B cell (primary cell): Measurements from ENCODE around the gene SLC16A10. TPM values are rescaled to one million over a fixed set of nuclear protein-coding genes. Genes with fewer than 3 reads are reported as not detected.

Experiments
- ATAC-seq: fragments of 200-7000 bp; cut with Tn5 transposase; one replicate; pipeline ENCODE4 v1.10.0; 2021; ENCODE audit warnings: low read depth, mild to moderate bottlenecking, moderate number of reproducible peaks, moderate library complexity
- CTCF ChIA-PET: fragments of 350-600 bp; sonication (Branson Sonifier 250); formaldehyde crosslinking; loops from one replicate; lab custom pipeline; 2021; ENCODE audit warnings: antibody characterized with exemption, inconsistent platforms; lab: Charles Lee
- POLR2A ChIA-PET: fragments of 350-600 bp; sonication (Branson Sonifier 250); formaldehyde crosslinking; loops from one replicate; lab custom pipeline; 2021; ENCODE audit warnings: antibody characterized with exemption; lab: Charles Lee
- DNase-seq: peaks from one replicate; pipeline ENCODE4 v3.0.0; 2013
- H2AFZ ChIP-seq: 2 replicates; pipeline ENCODE4 v1.6.1; 2012; ENCODE audit warnings: mild to moderate bottlenecking, low read depth, low read length; ENCODE audit not compliant: insufficient read depth, poor library complexity, severe bottlenecking
- H3K27ac ChIP-seq, 2 donors: 1 replicate in 1 of 2; 2 replicates in 1 of 2; pipeline ENCODE4 v1.5.1; 2012 to 2013; ENCODE audit warnings: low read length in 2 of 2, mild to moderate bottlenecking in 2 of 2, moderate library complexity in 1 of 2
- H3K27me3 ChIP-seq, 4 experiments: fragments of 200-600 bp in 1 of 4; sonication (generic) in 1 of 4; replicated peaks in 1 of 4; 1 replicate in 2 of 4; 2 replicates in 2 of 4; pipeline versions ENCODE4 v1.6.1 to v1.7.0; 2013 to 2016; ENCODE audit warnings: low read length in 3 of 4, mild to moderate bottlenecking in 2 of 4, mixed read lengths in 1 of 4, moderate library complexity in 1 of 4; ENCODE audit not compliant: insufficient read depth in 4 of 4, control insufficient read depth in 3 of 4; ENCODE audit errors: control extremely low read depth in 1 of 4
- H3K36me3 ChIP-seq, 2 experiments: replicated peaks in 1 of 2; 1 replicate in 1 of 2; 2 replicates in 1 of 2; pipeline versions ENCODE4 v1.6.1 to v1.7.1; 2013; ENCODE audit warnings: low read length in 1 of 2; ENCODE audit not compliant: insufficient read depth in 2 of 2, control insufficient read depth in 1 of 2; ENCODE audit errors: control extremely low read depth in 1 of 2, extremely low read depth in 1 of 2
- H3K4me1 ChIP-seq, 2 donors: fragments of 200-600 bp in 1 of 2; sonication (generic) in 1 of 2; 1 replicate in 1 of 2; 2 replicates in 1 of 2; pipeline versions ENCODE4 v1.5.1 to v1.6.1; 2013 to 2017; ENCODE audit warnings: low read length in 2 of 2; ENCODE audit not compliant: control insufficient read depth in 2 of 2, insufficient read depth in 2 of 2
- H3K4me2 ChIP-seq: replicated peaks from 2 replicates; pipeline ENCODE3; 2012; ENCODE audit warnings: mild to moderate bottlenecking, low read depth, low read length; ENCODE audit not compliant: poor library complexity, severe bottlenecking
- H3K4me3 ChIP-seq, 5 experiments: fragments of 200-600 bp in 1 of 5; sonication (generic) in 1 of 5; 1 replicate in 3 of 5; 2 replicates in 2 of 5; pipeline versions ENCODE4 v1.5.1 to v1.7.0; 2011 to 2016; ENCODE audit warnings: low read length in 4 of 5, mild to moderate bottlenecking in 4 of 5, low read depth in 2 of 5, control low read depth in 1 of 5, moderate library complexity in 1 of 5; ENCODE audit not compliant: insufficient read depth in 1 of 5; ENCODE audit errors: control extremely low read depth in 1 of 5, extremely low read depth in 1 of 5
- H3K79me2 ChIP-seq: fragments of 200-600 bp; sonication (generic); one replicate; pipeline ENCODE4 v1.6.0; 2016; ENCODE audit warnings: low read length; ENCODE audit not compliant: control insufficient read depth, insufficient read depth
- H3K9ac ChIP-seq: fragments of 200-600 bp; sonication (generic); 2 replicates; pipeline ENCODE4 v1.6.1; 2017; ENCODE audit warnings: mild to moderate bottlenecking, low read length, moderate library complexity
- H3K9me3 ChIP-seq, 3 donors: one replicate each; pipeline versions ENCODE4 v1.6.1 to v1.7.1; 2013; ENCODE audit warnings: low read length in 2 of 3; ENCODE audit not compliant: control insufficient read depth in 2 of 3, insufficient read depth in 1 of 3; ENCODE audit errors: control extremely low read depth in 1 of 3
- H4K20me1 ChIP-seq: 2 replicates; pipeline ENCODE4 v1.6.0; 2012; ENCODE audit warnings: mild to moderate bottlenecking, low read length; ENCODE audit not compliant: insufficient read depth, control insufficient read depth, poor library complexity, severe bottlenecking
- H3K27ac Mint-ChIP-seq: one replicate; pipeline ENCODE4 v1.8.0; 2021; ENCODE audit warnings: mixed read lengths
- H3K27me3 Mint-ChIP-seq: one replicate; pipeline ENCODE4 v1.8.0; 2021; ENCODE audit warnings: mixed read lengths
- H3K4me1 Mint-ChIP-seq: one replicate; pipeline ENCODE4 v1.8.0; 2021; ENCODE audit warnings: mixed read lengths
- H3K4me3 Mint-ChIP-seq: one replicate; pipeline ENCODE4 v1.8.0; 2021; ENCODE audit warnings: mixed read lengths
- H3K9me3 Mint-ChIP-seq: one replicate; pipeline ENCODE4 v1.8.0; 2022; ENCODE audit warnings: mixed read lengths; ENCODE audit not compliant: insufficient read depth
- CTCF ChIP-seq: fragments of 200-600 bp; IDR thresholded peaks from one replicate; pipeline ENCODE4 v1.8.0; 2022; ENCODE audit warnings: antibody characterized with exemption, mild to moderate bottlenecking
- EZH2 ChIP-seq: IDR thresholded peaks from 2 replicates; pipeline ENCODE4 v1.6.1; 2012; ENCODE audit warnings: borderline replicate concordance, low read depth, mild to moderate bottlenecking, moderate library complexity, low read length; ENCODE audit not compliant: insufficient read depth, poor library complexity, severe bottlenecking
- WGBS: methylation state at CpG from one replicate; pipeline ENCODE4 v1.1.5; 2013; ENCODE audit warnings: missing lambda C conversion rate; ENCODE audit not compliant: insufficient coverage; 5-methylcytosine and 5-hydroxymethylcytosine counted together
- intact Hi-C: fragments of 100-400 bp; cut with micrococcal nuclease; formaldehyde crosslinking; loops from one replicate; pipeline ENCODE4 v1.10.0; 2022
- polyA plus RNA-seq: library from polyadenylated mRNA; depleted of rRNA; stranded (reverse); fragments of >200 nt; gene quantifications from 2 replicates; pipeline ENCODE4 v1.2.3, GENCODE V29; 2012
- total RNA-seq, 2 donors: library from RNA; stranded (reverse); fragments of 120-200 nt in 1 of 2; gene quantifications; 1 replicate in 1 of 2; 2 replicates in 1 of 2; pipeline versions ENCODE4 v1.2.3 to v1.2.4, GENCODE V29; 2013 to 2022

SLC16A10 gene
- total and polyA plus RNA-seq, 2 donors (not counting 1 experiment from before 2014, with no cell fraction given) = 0.06 to 0.71 TPM

- DNase-seq (no peak), ATAC-seq (no peak)
- Mint-ChIP-seq H3K4me1 (no peaks in the 10 kb centered on the region), H3K9me3 (peaks cover 9% of the 10 kb centered on the region), H3K4me3 (no peak overlapping the region), H3K27ac (no peak overlapping the region), H3K27me3 (no peaks in the 10 kb centered on the region)
- CTCF ChIA-PET = interaction anchor here (1.7 kb wide), 1 partner anchor 18 kb away, joined by 5 read pairs; a partner anchor contains a TSS
- no peaks in the 10 kb centered on the region for H3K4me1 ChIP-seq
- H4K20me1 ChIP-seq = no peaks in the 10 kb centered on the region
- peaks cover 36 to 52% of the 10 kb centered on the region in 2 experiments for H3K36me3 ChIP-seq
- H3K4me3 ChIP-seq = no peak overlapping the region
- peaks cover 36% of the 10 kb centered on the region for H3K79me2 ChIP-seq
- no peak overlapping the region for H3K27ac ChIP-seq
- H3K9ac ChIP-seq = no peak overlapping the region
- POLR2A ChIA-PET = no interaction called here
- H2AFZ ChIP-seq = no peak overlapping the region
- intact Hi-C loops = no loop called here
- peaks cover 0 to 22% (median 19%) of the 10 kb centered on the region in 3 donors for H3K9me3 ChIP-seq
- WGBS = 100% methylated on average over 2 of the region's 2 CpGs
- H3K4me2 ChIP-seq = no peak overlapping the region
- TF ChIP-seq CTCF (no peak), EZH2 (no peak)
- H3K27me3 ChIP-seq = no peaks in the 10 kb centered on the region
Measured at GRCh38 chr6:111276335-111276734, 189.0 kb downstream of the SLC16A10 start.

- ATAC-seq (no peak), DNase-seq (no peak)
- no peak overlapping the region for H3K9ac ChIP-seq
- H3K27me3 ChIP-seq = no peaks in the 10 kb centered on the region
- H3K9me3 Mint-ChIP-seq = peaks cover 9% of the 10 kb centered on the region
- no peak overlapping the region for H2AFZ ChIP-seq
- ChIA-PET CTCF (no interaction called here), POLR2A (no interaction called here)
- no peak overlapping the region for H3K4me3 ChIP-seq
- no peak for TF ChIP-seq EZH2
- TF ChIP-seq CTCF = no peak
- peaks cover 36 to 52% of the 10 kb centered on the region in 2 experiments for H3K36me3 ChIP-seq
- 81% methylated on average over 3 of the region's 3 CpGs for WGBS
- no peaks in the 10 kb centered on the region for H3K27me3 Mint-ChIP-seq
- no peaks in the 10 kb centered on the region for H3K4me1 Mint-ChIP-seq
- H4K20me1 ChIP-seq = no peaks in the 10 kb centered on the region
- H3K9me3 ChIP-seq = peaks cover 0 to 22% (median 19%) of the 10 kb centered on the region in 3 donors
- intact Hi-C loops = no loop called here
- H3K79me2 ChIP-seq = peaks cover 32% of the 10 kb centered on the region
- H3K27ac Mint-ChIP-seq = no peak overlapping the region
- no peaks in the 10 kb centered on the region for H3K4me1 ChIP-seq
- H3K4me2 ChIP-seq = no peak overlapping the region
- no peak overlapping the region for H3K4me3 Mint-ChIP-seq
- H3K27ac ChIP-seq = no peak overlapping the region
Measured at GRCh38 chr6:111276736-111277135, 189.4 kb downstream of the SLC16A10 start.
